ENCODE results near the gene KIRREL1. TPM values are rescaled to one million over a fixed set of nuclear protein-coding genes. Genes with fewer than 3 reads are reported as not detected.

KIRREL1 gene
- polyA plus RNA-seq, 1 donor from 2014 or later: 12.9 TPM

GRCh38 chr1:157955221-157955620, 38.2 kb upstream of the KIRREL1 start:
- Histone ChIP-seq H3K4me2 (ENCODE audit: low read length) (no peak overlapping the region), H3K27me3 (ENCODE audit: insufficient read depth, low read depth, low read length) (no peaks in the 10 kb centered on the region), H4K20me1 (ENCODE audit: insufficient read depth) (no peaks in the 10 kb centered on the region), H2AFZ (ENCODE audit: low read depth, low read length) (no peak overlapping the region), H3K4me3 (ENCODE audit: low read length) (no peak overlapping the region), H3K9me2 (ENCODE audit: insufficient read depth, low read length) (no peaks in the 10 kb centered on the region), H3K27ac (ENCODE audit: low read length) (no peak overlapping the region), H3K79me2 (replicated peaks; ENCODE audit: insufficient read depth, low read length) (no peaks in the 10 kb centered on the region), H3K9ac (ENCODE audit: low read length) (no peak overlapping the region), H3K9me3 (ENCODE audit: low read length) (no peaks in the 10 kb centered on the region), H3F3A (ENCODE audit: insufficient read depth, low read length, poor library complexity, severe bottlenecking) (no peaks in the 10 kb centered on the region), H3K36me3 (ENCODE audit: insufficient read depth, low read length) (no peaks in the 10 kb centered on the region)
- no peak for TF ChIP-seq TAF1 (IDR thresholded peaks at IDR 0.05; ENCODE audit: low read depth)
- no peak for TF ChIP-seq EP300 (conservative IDR thresholded peaks at IDR 0.05; ENCODE audit: poor library complexity, severe bottlenecking)
- no peak for TF ChIP-seq CTCF (IDR thresholded peaks at IDR 0.05; ENCODE audit: poor library complexity, severe bottlenecking)
- TF ChIP-seq SMC3 (conservative IDR thresholded peaks at IDR 0.05; ENCODE audit: poor library complexity): no peak
- no peak for TF ChIP-seq EZH2 (IDR thresholded peaks at IDR 0.05; ENCODE audit: borderline replicate concordance, insufficient read depth, low read length, poor library complexity, severe bottlenecking)
- TF ChIP-seq RAD21 (conservative IDR thresholded peaks at IDR 0.05): no peak
- no peak for TF ChIP-seq REST (IDR thresholded peaks at IDR 0.05; ENCODE audit: borderline replicate concordance)
- TF ChIP-seq MXI1 (conservative IDR thresholded peaks at IDR 0.05; ENCODE audit: poor library complexity, severe bottlenecking): no peak
- no peak for TF ChIP-seq POLR2AphosphoS5 (IDR thresholded peaks at IDR 0.05)

- Histone ChIP-seq H3K79me2 (replicated peaks; ENCODE audit: insufficient read depth, low read length) (no peaks in the 10 kb centered on the region), H3F3A (ENCODE audit: insufficient read depth, low read length, poor library complexity, severe bottlenecking) (no peaks in the 10 kb centered on the region), H3K36me3 (ENCODE audit: insufficient read depth, low read length) (no peaks in the 10 kb centered on the region), H3K9ac (ENCODE audit: low read length) (no peak overlapping the region), H3K27ac (ENCODE audit: low read length) (no peak overlapping the region), H3K9me3 (ENCODE audit: low read length) (no peaks in the 10 kb centered on the region), H3K4me3 (ENCODE audit: low read length) (no peak overlapping the region), H3K27me3 (ENCODE audit: insufficient read depth, low read depth, low read length) (no peaks in the 10 kb centered on the region), H3K9me2 (ENCODE audit: insufficient read depth, low read length) (no peaks in the 10 kb centered on the region), H3K4me2 (ENCODE audit: low read length) (no peak overlapping the region), H4K20me1 (ENCODE audit: insufficient read depth) (no peaks in the 10 kb centered on the region), H2AFZ (ENCODE audit: low read depth, low read length) (no peak overlapping the region)
- no peak for TF ChIP-seq TAF1 (IDR thresholded peaks at IDR 0.05; ENCODE audit: low read depth)
- TF ChIP-seq SMC3 (conservative IDR thresholded peaks at IDR 0.05; ENCODE audit: poor library complexity): no peak
- no peak for TF ChIP-seq MXI1 (conservative IDR thresholded peaks at IDR 0.05; ENCODE audit: poor library complexity, severe bottlenecking)
- TF ChIP-seq EZH2 (IDR thresholded peaks at IDR 0.05; ENCODE audit: borderline replicate concordance, insufficient read depth, low read length, poor library complexity, severe bottlenecking): no peak
- TF ChIP-seq CTCF (IDR thresholded peaks at IDR 0.05; ENCODE audit: poor library complexity, severe bottlenecking): no peak
- TF ChIP-seq RAD21 (conservative IDR thresholded peaks at IDR 0.05): no peak
- no peak for TF ChIP-seq POLR2AphosphoS5 (IDR thresholded peaks at IDR 0.05)
- no peak for TF ChIP-seq EP300 (conservative IDR thresholded peaks at IDR 0.05; ENCODE audit: poor library complexity, severe bottlenecking)
- no peak for TF ChIP-seq REST (IDR thresholded peaks at IDR 0.05; ENCODE audit: borderline replicate concordance)
These were observed 37.6 kb upstream of the KIRREL1 start for GRCh38 chr1:157955857-157956256.

Data from neural cell (in vitro differentiated cells).